SK-N-SH (cell line): Measurements from ENCODE around the gene TMEM14C. TPM values are rescaled to one million over a fixed set of nuclear protein-coding genes. Genes with fewer than 3 reads are reported as not detected.

Source experiments
- CTCF ChIA-PET: fragments of 300-600, 350-600 bp; formaldehyde crosslinking; extraction: SDS; loops from one replicate; lab custom pipeline; 2021; lab: Yijun Ruan, JAX
- POLR2A ChIA-PET: fragments of 350-600 bp; sonication (Branson Sonifier 250); formaldehyde crosslinking; extraction: SDS; loops from one replicate; lab custom pipeline; 2020; ENCODE audit warnings: antibody characterized with exemption, inconsistent platforms; lab: Yijun Ruan, JAX
- DNase-seq: peaks from one replicate; pipeline ENCODE4 v3.0.0; 2012
- H2AFZ ChIP-seq: fragments of 200-600 bp; sonication (generic); 2 replicates; pipeline ENCODE4 v1.8.1; 2016; ENCODE audit warnings: antibody characterized with exemption, mild to moderate bottlenecking, low read depth
- H3F3A ChIP-seq: fragments of 200-600 bp; sonication (generic); replicated peaks from 2 replicates; pipeline ENCODE3; 2016; ENCODE audit warnings: antibody characterized with exemption, mild to moderate bottlenecking; ENCODE audit not compliant: insufficient read depth
- H3K27ac ChIP-seq, 2 experiments: fragments of 200-500 bp in 1 of 2; fragments of 200-600 bp in 1 of 2; sonication (Bioruptor generic) in 1 of 2; sonication (generic), shearing (Covaris generic) in 1 of 2; 2 replicates each; pipeline versions ENCODE4 v1.5.1 to v1.6.1; 2014 to 2016; ENCODE audit warnings: low read depth in 2 of 2, inconsistent platforms in 1 of 2, low read length in 1 of 2, mild to moderate bottlenecking in 1 of 2, mixed read lengths in 1 of 2
- H3K27me3 ChIP-seq: fragments of 200-600 bp; sonication (generic), shearing (Covaris generic); 2 replicates; pipeline ENCODE4 v1.6.1; 2016; ENCODE audit warnings: mixed run types; ENCODE audit not compliant: insufficient read depth
- H3K36me3 ChIP-seq, 2 experiments: fragments of 200-500 bp in 1 of 2; fragments of 200-600 bp in 1 of 2; sonication (Bioruptor generic) in 1 of 2; sonication (generic) in 1 of 2; replicated peaks in 1 of 2; 2 replicates each; pipeline versions ENCODE3 to v1.5.1; 2014 to 2016; ENCODE audit warnings: low read length in 1 of 2, mild to moderate bottlenecking in 1 of 2; ENCODE audit not compliant: insufficient read depth in 2 of 2, control insufficient read depth in 1 of 2
- H3K4me1 ChIP-seq, 2 experiments: fragments of 200-500 bp in 1 of 2; fragments of 200-600 bp in 1 of 2; sonication (Bioruptor generic) in 1 of 2; sonication (generic), shearing (Covaris generic) in 1 of 2; 2 replicates each; pipeline versions ENCODE4 v1.5.1 to v1.6.1; 2014 to 2016; ENCODE audit warnings: low read depth in 1 of 2, low read length in 1 of 2, mixed run types in 1 of 2; ENCODE audit not compliant: insufficient read depth in 2 of 2, control insufficient read depth in 1 of 2
- H3K4me2 ChIP-seq: fragments of 200-600 bp; sonication (generic), shearing (Covaris generic); 2 replicates; pipeline ENCODE4 v1.6.1; 2017; ENCODE audit warnings: mixed run types
- H3K4me3 ChIP-seq, 2 experiments: fragments of 200-500 bp in 1 of 2; fragments of 200-600 bp in 1 of 2; sonication (Bioruptor generic) in 1 of 2; sonication (generic), shearing (Covaris generic) in 1 of 2; 2 replicates each; pipeline versions ENCODE4 v1.5.1 to v1.8.1; 2014 to 2016; ENCODE audit warnings: low read depth in 2 of 2, inconsistent platforms in 1 of 2, low read length in 1 of 2, mild to moderate bottlenecking in 1 of 2, mixed read lengths in 1 of 2, moderate library complexity in 1 of 2
- H3K79me2 ChIP-seq: fragments of 200-600 bp; sonication (generic); 2 replicates; pipeline ENCODE4 v1.8.1; 2017; ENCODE audit warnings: mild to moderate bottlenecking; ENCODE audit not compliant: insufficient read depth
- H3K9ac ChIP-seq: fragments of 200-600 bp; sonication (generic); 2 replicates; pipeline ENCODE4 v1.6.1; 2017; ENCODE audit warnings: mixed run types
- H3K9me2 ChIP-seq: fragments of 200-600 bp; sonication (generic); 2 replicates; pipeline ENCODE4 v1.6.1; 2017; ENCODE audit warnings: mixed run types
- H3K9me3 ChIP-seq: fragments of 200-600 bp; sonication (generic); 2 replicates; pipeline ENCODE4 v1.6.1; 2017; ENCODE audit warnings: mixed run types, mild to moderate bottlenecking, moderate library complexity
- H4K20me1 ChIP-seq: fragments of 200-600 bp; sonication (generic); 2 replicates; pipeline ENCODE4 v1.6.1; 2017; ENCODE audit warnings: mild to moderate bottlenecking, mixed run types; ENCODE audit not compliant: insufficient read depth
- EP300 ChIP-seq, 2 experiments: IDR thresholded peaks; 2 replicates each; pipeline versions ENCODE4 v1.4.0 to v1.6.1; 2012; ENCODE audit warnings: borderline replicate concordance in 1 of 2, low read depth in 1 of 2, low read length in 1 of 2
- EZH2phosphoT487 ChIP-seq: fragments of 200-600 bp; sonication (generic); IDR thresholded peaks from 2 replicates; pipeline ENCODE4 v1.6.1; 2017; ENCODE audit warnings: low read depth, mixed run types, mild to moderate bottlenecking, antibody characterized with exemption, moderate library complexity, borderline replicate concordance
- FOSL2 ChIP-seq: IDR thresholded peaks from 2 replicates; pipeline ENCODE4 v1.4.0; 2012; ENCODE audit warnings: low read depth, mild to moderate bottlenecking, moderate library complexity, borderline replicate concordance
- FOXM1 ChIP-seq: IDR thresholded peaks from 2 replicates; pipeline ENCODE4 v1.4.0; 2012; ENCODE audit warnings: low read depth, mild to moderate bottlenecking
- GABPA ChIP-seq: IDR thresholded peaks from 2 replicates; pipeline ENCODE4 v1.4.0; 2012; ENCODE audit warnings: low read depth, mild to moderate bottlenecking
- MAX ChIP-seq: IDR thresholded peaks from 2 replicates; pipeline ENCODE4 v1.4.0; 2012; ENCODE audit warnings: low read depth
- MEF2A ChIP-seq: IDR thresholded peaks from 2 replicates; pipeline ENCODE4 v1.4.0; 2012; ENCODE audit warnings: low read depth, borderline replicate concordance
- PBX3 ChIP-seq: IDR thresholded peaks from 2 replicates; pipeline ENCODE4; 2012
- POLR2AphosphoS5 ChIP-seq: IDR thresholded peaks from 2 replicates; pipeline ENCODE4 v1.6.1; 2012; ENCODE audit warnings: low read depth, low read length
- RFX5 ChIP-seq: IDR thresholded peaks from 2 replicates; pipeline ENCODE4 v1.6.1; 2012; ENCODE audit warnings: mild to moderate bottlenecking, improper control_type of control experiment, low read length
- SIN3A ChIP-seq: IDR thresholded peaks from 2 replicates; pipeline ENCODE4 v1.6.1; 2012; ENCODE audit warnings: low read depth, mild to moderate bottlenecking, low read length, moderate library complexity, borderline replicate concordance
- USF1 ChIP-seq: IDR thresholded peaks from 2 replicates; pipeline ENCODE4 v1.4.0; 2012; ENCODE audit warnings: low read depth, borderline replicate concordance
- YY1 ChIP-seq: IDR thresholded peaks from 2 replicates; pipeline ENCODE4 v1.4.0; 2012; ENCODE audit warnings: low read depth, mild to moderate bottlenecking
- ZBTB33 ChIP-seq: IDR thresholded peaks from 2 replicates; pipeline ENCODE4 v1.4.0; 2012; ENCODE audit warnings: low read depth, borderline replicate concordance
- WGBS: methylation state at CpG from one replicate; pipeline ENCODE4 v1.1.6; 2017; ENCODE audit warnings: low lambda C conversion rate; 5-methylcytosine and 5-hydroxymethylcytosine counted together
- polyA plus RNA-seq, 3 experiments: library from polyadenylated mRNA; depleted of rRNA; stranded (reverse); fragments of >200 nt; gene quantifications; 2 replicates each; pipeline ENCODE4 v1.2.3, GENCODE V29; 2012
- TF ChIP-seq, protein P1 (sequence below): fragments of 150-350 bp; IDR thresholded peaks from 2 replicates; pipeline ENCODE4 v1.6.1; 2016; ENCODE audit warnings: mild to moderate bottlenecking, low read depth, low read length

TMEM14C gene
- polyA plus RNA-seq, 1 of the 3 experiments (the other 2 are of a cell fraction): 199 TPM

- no peak for TF ChIP-seq PBX3
Observed at GRCh38 chr6:10763006-10763405, 40.1 kb downstream of the TMEM14C start (continued).

- no peak for TF ChIP-seq FOXM1
- TF ChIP-seq RFX5: no peak
- TF ChIP-seq FOSL2: no peak
- no peak for TF ChIP-seq YY1
- TF ChIP-seq EZH2phosphoT487: no peak
- no peak for TF ChIP-seq USF1
- TF ChIP-seq MEF2A: no peak
- H3K79me2 ChIP-seq: no peaks in the 10 kb centered on the region
- no peaks in the 10 kb centered on the region for H3K4me1 ChIP-seq
- DNase-seq: no peak
- CTCF ChIA-PET: interaction anchor here (0.7 to 2.2 kb wide), 3 partner anchors 10 to 32 kb away, joined by 3 to 9 read pairs (median 5); no protein-coding TSS in a partner anchor
- H3F3A ChIP-seq: no peaks in the 10 kb centered on the region
- no peaks in the 10 kb centered on the region for H3K27me3 ChIP-seq
- H3K9me3 ChIP-seq: no peaks in the 10 kb centered on the region
- H3K4me3 ChIP-seq: no peak overlapping the region
- H3K4me2 ChIP-seq: no peak overlapping the region
- H3K9me2 ChIP-seq: no peaks in the 10 kb centered on the region
- H3K36me3 ChIP-seq: peaks cover 0 to 18% of the 10 kb centered on the region in 2 experiments
- POLR2A ChIA-PET: no interaction called here
- H4K20me1 ChIP-seq: no peaks in the 10 kb centered on the region
- 100% methylated on average over 2 of the region's 3 CpGs for WGBS
- H3K9ac ChIP-seq: no peak overlapping the region
- no peak overlapping the region for H3K27ac ChIP-seq
- H2AFZ ChIP-seq: no peak overlapping the region
Observed at GRCh38 chr6:10769419-10769818, 46.5 kb downstream of the TMEM14C start.

DNA sequence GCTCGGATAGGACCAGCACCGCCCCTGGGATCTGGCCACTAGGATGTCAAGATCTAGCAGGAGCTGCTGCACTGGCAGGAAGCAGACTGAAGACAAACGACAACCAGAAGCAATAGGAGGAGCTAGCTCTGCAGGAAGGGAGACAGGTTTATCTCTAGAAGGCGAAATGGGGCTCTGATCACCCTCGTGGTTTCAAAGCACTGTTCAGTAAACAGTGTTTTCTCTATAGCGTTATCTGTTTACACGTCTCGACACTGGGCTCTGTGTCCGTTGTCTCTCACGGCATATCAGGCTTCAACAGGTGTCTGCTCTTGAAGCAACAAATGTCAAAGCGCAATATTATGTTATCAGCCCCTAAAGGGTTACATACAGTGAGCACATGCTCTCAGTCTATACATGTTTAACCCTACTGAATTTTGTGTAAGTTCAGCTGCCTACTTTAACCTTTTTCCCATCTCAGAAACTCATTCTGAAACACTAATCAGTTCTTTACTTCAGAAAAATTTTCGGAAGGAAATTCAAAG is 48.6 kb downstream of the TMEM14C start:
- Histone ChIP-seq H3K9me3 (no peaks in the 10 kb centered on the region), H3K79me2 (no peaks in the 10 kb centered on the region), H4K20me1 (no peaks in the 10 kb centered on the region), H3K4me3 (no peak overlapping the region), H3K36me3 (peaks cover 5 to 22% of the 10 kb centered on the region in 2 experiments), H3K27ac (no peak overlapping the region), H3K9me2 (no peaks in the 10 kb centered on the region), H3F3A (no peaks in the 10 kb centered on the region), H3K4me1 (no peaks in the 10 kb centered on the region), H3K27me3 (no peaks in the 10 kb centered on the region), H3K4me2 (no peak overlapping the region), H2AFZ (no peak overlapping the region), H3K9ac (no peak overlapping the region)
- WGBS: 93% methylated on average over 12 of the region's 12 CpGs
- no peak for DNase-seq
- no peak for TF ChIP-seq FOSL2
- TF ChIP-seq, protein P1, sequence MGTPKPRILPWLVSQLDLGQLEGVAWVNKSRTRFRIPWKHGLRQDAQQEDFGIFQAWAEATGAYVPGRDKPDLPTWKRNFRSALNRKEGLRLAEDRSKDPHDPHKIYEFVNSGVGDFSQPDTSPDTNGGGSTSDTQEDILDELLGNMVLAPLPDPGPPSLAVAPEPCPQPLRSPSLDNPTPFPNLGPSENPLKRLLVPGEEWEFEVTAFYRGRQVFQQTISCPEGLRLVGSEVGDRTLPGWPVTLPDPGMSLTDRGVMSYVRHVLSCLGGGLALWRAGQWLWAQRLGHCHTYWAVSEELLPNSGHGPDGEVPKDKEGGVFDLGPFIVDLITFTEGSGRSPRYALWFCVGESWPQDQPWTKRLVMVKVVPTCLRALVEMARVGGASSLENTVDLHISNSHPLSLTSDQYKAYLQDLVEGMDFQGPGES: no peak
- TF ChIP-seq GABPA: no peak
- no peak for TF ChIP-seq MAX
- TF ChIP-seq USF1: no peak
- TF ChIP-seq SIN3A: no peak
- no peak for TF ChIP-seq EP300 (IDR thresholded peaks at IDR 0.05; ENCODE audit: borderline replicate concordance in 1 of 2, low read depth in 1 of 2, low read length in 1 of 2)
- no peak for TF ChIP-seq EZH2phosphoT487
- TF ChIP-seq ZBTB33: no peak
- no peak for TF ChIP-seq RFX5
- TF ChIP-seq POLR2AphosphoS5: no peak
- POLR2A ChIA-PET: interaction anchor here (1.2 kb wide), 1 partner anchor 77 kb away, joined by 6 read pairs; the partner anchor contains the start of genes C6orf52 and PAK1IP1
- CTCF ChIA-PET: interaction anchor here (1.3 to 1.5 kb wide), 2 partner anchors 22 to 261 kb away, joined by 3 to 6 read pairs; no protein-coding TSS in a partner anchor
